Astrocyte of the cerebellum (primary cell): Measurements from ENCODE around the gene TARDBP.
"Not testable (repeated sequence)": the region's sequence is repeated elsewhere in the genome, so short reads cannot be mapped to it uniquely, and the experiment has no call there.

Experiments used
- DNase-seq: peaks from one replicate; pipeline ENCODE4 v3.0.0-alpha.2; 2011; ENCODE audit warnings: low read depth
- H3K4me3 ChIP-seq: 2 replicates; pipeline ENCODE4 v1.5.1; 2011; ENCODE audit warnings: mild to moderate bottlenecking, low read depth, low read length, moderate library complexity
- in situ Hi-C: cut with HindIII; loops from 2 replicates; pipeline ENCODE4 v1.10.0; 2017; ENCODE audit warnings: low sequenced_read_pairs
- TF ChIP-seq, protein P1 (sequence below): IDR thresholded peaks from 2 replicates; pipeline ENCODE4 v1.5.1; 2012; ENCODE audit warnings: low read length, low read depth, moderate library complexity, mild to moderate bottlenecking; ENCODE audit errors: missing control alignments

TARDBP gene

DNA sequence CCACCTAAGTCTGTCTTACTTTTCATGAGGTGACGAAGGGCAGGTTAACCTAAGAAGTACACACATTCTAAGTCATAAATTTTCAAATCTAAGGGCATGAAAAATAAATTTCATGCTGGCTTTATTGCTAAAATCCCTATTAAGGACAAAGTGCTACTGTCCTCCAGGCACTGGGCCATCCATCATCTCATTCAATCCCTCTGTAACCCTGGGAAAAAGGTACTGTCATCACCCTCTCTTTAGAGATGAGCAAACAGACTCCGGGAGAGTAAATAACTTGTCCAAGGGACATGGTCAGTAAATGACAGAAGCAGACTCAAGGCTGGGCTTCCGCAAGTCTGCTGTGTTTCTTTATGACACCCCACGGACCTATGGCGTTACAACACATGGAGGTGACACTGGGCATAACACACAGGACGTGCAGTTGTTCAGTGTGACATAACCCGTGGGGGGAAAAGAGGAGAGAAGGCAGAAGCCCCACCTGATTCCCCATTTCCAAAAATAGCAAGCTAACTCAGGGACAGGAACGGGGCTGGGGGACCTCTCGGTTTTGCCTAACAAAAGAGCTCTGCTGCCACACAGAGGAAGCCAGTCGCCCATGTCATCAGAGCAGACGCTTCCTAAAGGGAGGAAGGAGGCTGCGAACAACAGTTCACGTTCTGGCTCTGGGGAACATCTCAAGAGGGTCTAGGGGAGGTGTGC is 59.9 kb downstream of the TARDBP start:
- H3K4me3 ChIP-seq, result no peak overlapping the region
- in situ Hi-C loops, result no loop called here
- DNase-seq, result no peak
- TF ChIP-seq, protein P1, sequence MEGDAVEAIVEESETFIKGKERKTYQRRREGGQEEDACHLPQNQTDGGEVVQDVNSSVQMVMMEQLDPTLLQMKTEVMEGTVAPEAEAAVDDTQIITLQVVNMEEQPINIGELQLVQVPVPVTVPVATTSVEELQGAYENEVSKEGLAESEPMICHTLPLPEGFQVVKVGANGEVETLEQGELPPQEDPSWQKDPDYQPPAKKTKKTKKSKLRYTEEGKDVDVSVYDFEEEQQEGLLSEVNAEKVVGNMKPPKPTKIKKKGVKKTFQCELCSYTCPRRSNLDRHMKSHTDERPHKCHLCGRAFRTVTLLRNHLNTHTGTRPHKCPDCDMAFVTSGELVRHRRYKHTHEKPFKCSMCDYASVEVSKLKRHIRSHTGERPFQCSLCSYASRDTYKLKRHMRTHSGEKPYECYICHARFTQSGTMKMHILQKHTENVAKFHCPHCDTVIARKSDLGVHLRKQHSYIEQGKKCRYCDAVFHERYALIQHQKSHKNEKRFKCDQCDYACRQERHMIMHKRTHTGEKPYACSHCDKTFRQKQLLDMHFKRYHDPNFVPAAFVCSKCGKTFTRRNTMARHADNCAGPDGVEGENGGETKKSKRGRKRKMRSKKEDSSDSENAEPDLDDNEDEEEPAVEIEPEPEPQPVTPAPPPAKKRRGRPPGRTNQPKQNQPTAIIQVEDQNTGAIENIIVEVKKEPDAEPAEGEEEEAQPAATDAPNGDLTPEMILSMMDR, result no peak

DNA sequence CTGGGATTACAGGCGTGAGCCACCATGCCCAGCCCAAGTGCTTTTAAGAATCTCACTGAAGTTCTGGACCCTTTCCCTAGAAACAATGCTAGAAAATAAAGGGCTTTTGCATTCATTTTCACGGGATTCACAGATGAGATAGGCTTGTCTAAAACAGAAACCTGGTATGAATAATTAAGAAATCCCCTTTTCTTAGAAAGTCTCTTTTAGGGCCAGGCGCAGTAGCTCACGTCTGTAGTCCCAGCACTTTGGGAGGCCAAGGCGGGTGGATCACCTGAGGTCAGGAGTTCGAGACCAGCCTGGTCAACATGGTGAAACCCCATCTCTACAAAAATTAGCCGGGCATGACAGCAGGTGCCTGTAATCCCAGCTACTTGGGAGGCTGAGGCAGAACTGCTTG is 60.9 kb downstream of the TARDBP start:
- in situ Hi-C loops, H3K4me3 ChIP-seq, DNase-seq: not testable (repeated sequence)
